Trophoblast cell (in vitro differentiated cells and primary cell): ENCODE measurements around the gene GPR65.

Experiments used
- DNase-seq, 2 donors: peaks; one replicate each; pipeline ENCODE4 v3.0.0-alpha.2; 2016
- H2AFZ ChIP-seq: 2 replicates; pipeline ENCODE4 v1.6.1; 2013; ENCODE audit warnings: low read length, moderate library complexity, mild to moderate bottlenecking; ENCODE audit not compliant: insufficient read depth, poor library complexity
- H2AK5ac ChIP-seq: 2 replicates; pipeline ENCODE4 v1.6.1; 2013; ENCODE audit warnings: mild to moderate bottlenecking, low read length
- H2BK120ac ChIP-seq: 2 replicates; pipeline ENCODE4 v1.6.1; 2013; ENCODE audit warnings: low read length, mild to moderate bottlenecking, moderate library complexity; ENCODE audit not compliant: insufficient read depth, poor library complexity
- H2BK12ac ChIP-seq: 2 replicates; pipeline ENCODE4 v1.6.1; 2013; ENCODE audit warnings: mild to moderate bottlenecking, low read length, moderate library complexity
- H2BK5ac ChIP-seq: 2 replicates; pipeline ENCODE4 v1.6.1; 2013; ENCODE audit warnings: low read length, low read depth, moderate library complexity, mild to moderate bottlenecking; ENCODE audit not compliant: poor library complexity
- H3K14ac ChIP-seq: 2 replicates; pipeline ENCODE4 v1.6.1; 2013; ENCODE audit warnings: mild to moderate bottlenecking, low read length
- H3K18ac ChIP-seq: 2 replicates; pipeline ENCODE4 v1.6.1; 2013; ENCODE audit warnings: mild to moderate bottlenecking, low read length
- H3K23ac ChIP-seq: 2 replicates; pipeline ENCODE4 v1.6.1; 2013; ENCODE audit warnings: low read length
- H3K27ac ChIP-seq: 2 replicates; pipeline ENCODE4 v1.5.1; 2013; ENCODE audit warnings: low read depth, mild to moderate bottlenecking, inconsistent platforms, low read length, moderate library complexity
- H3K27me3 ChIP-seq: 2 replicates; pipeline ENCODE4 v1.6.1; 2013; ENCODE audit warnings: inconsistent platforms, mild to moderate bottlenecking, low read length, moderate library complexity; ENCODE audit not compliant: insufficient read depth
- H3K36me3 ChIP-seq, 2 experiments: 1 replicate in 1 of 2; 2 replicates in 1 of 2; pipeline ENCODE4 v1.6.1; 2013; ENCODE audit warnings: low read length in 2 of 2, mild to moderate bottlenecking in 2 of 2, moderate library complexity in 1 of 2; ENCODE audit not compliant: insufficient read depth in 2 of 2, control insufficient read depth in 1 of 2
- H3K4ac ChIP-seq: 2 replicates; pipeline ENCODE4 v1.6.1; 2013; ENCODE audit warnings: low read depth, mild to moderate bottlenecking, low read length, moderate library complexity
- H3K4me1 ChIP-seq, 2 experiments: 1 replicate in 1 of 2; 2 replicates in 1 of 2; pipeline ENCODE4 v1.6.1; 2013; ENCODE audit warnings: low read length in 2 of 2, mild to moderate bottlenecking in 2 of 2, moderate library complexity in 1 of 2; ENCODE audit not compliant: insufficient read depth in 2 of 2, control insufficient read depth in 1 of 2
- H3K4me2 ChIP-seq: 2 replicates; pipeline ENCODE4 v1.6.1; 2013; ENCODE audit warnings: inconsistent platforms, mild to moderate bottlenecking, low read length, moderate library complexity
- H3K4me3 ChIP-seq: 2 replicates; pipeline ENCODE4 v1.5.1; 2013; ENCODE audit warnings: mild to moderate bottlenecking, low read depth, low read length, inconsistent platforms
- H3K79me1 ChIP-seq: one replicate; pipeline ENCODE4 v1.6.1; 2013; ENCODE audit warnings: low read length
- H3K79me2 ChIP-seq: 2 replicates; pipeline ENCODE4 v1.6.1; 2013; ENCODE audit warnings: low read length, mild to moderate bottlenecking; ENCODE audit not compliant: control insufficient read depth, insufficient read depth, poor library complexity
- H3K9ac ChIP-seq: 2 replicates; pipeline ENCODE4 v1.6.1; 2013; ENCODE audit warnings: mild to moderate bottlenecking, low read length
- H3K9me3 ChIP-seq: 2 replicates; pipeline ENCODE4 v1.6.1; 2013; ENCODE audit warnings: low read depth, mild to moderate bottlenecking, control low read depth, inconsistent platforms, low read length; ENCODE audit not compliant: insufficient read depth
- H4K12ac ChIP-seq: 2 replicates; pipeline ENCODE4 v1.6.1; 2013; ENCODE audit warnings: low read depth, mild to moderate bottlenecking, low read length, moderate library complexity
- H4K8ac ChIP-seq: 2 replicates; pipeline ENCODE4 v1.6.1; 2013; ENCODE audit warnings: low read depth, mild to moderate bottlenecking, low read length, moderate library complexity
- H4K91ac ChIP-seq: one replicate; pipeline ENCODE4 v1.6.1; 2013; ENCODE audit warnings: low read depth, mild to moderate bottlenecking, low read length, moderate library complexity
- WGBS: extraction: QIAGEN DNeasy Blood & Tissue Kit; methylation state at CpG from one replicate; pipeline ENCODE4 v1.1.7; 2013; ENCODE audit warnings: missing lambda C conversion rate; ENCODE audit not compliant: insufficient read length, insufficient coverage; ENCODE audit errors: extremely low coverage; 5-methylcytosine and 5-hydroxymethylcytosine counted together

GPR65 gene

DNA sequence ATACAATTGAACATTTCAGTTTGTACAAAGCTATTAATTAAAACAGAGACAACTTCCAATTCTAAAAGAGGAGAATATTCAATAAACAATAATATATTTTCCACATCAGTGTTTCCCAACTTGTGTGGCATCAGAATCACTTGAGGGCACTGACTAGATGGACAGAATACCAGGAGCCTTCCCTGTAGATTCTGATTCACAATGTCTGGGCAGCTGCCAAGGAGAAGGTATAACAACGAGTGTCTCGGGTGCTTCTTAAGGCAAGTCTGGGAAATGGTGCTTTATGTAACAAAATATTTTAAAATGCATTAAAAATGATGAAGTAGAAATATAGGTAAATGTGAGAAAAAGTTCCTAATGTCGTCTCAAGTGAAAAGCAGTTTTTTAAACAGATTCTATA is 38.1 kb upstream of the GPR65 start:
- Histone ChIP-seq H3K4me3 (no peak overlapping the region), H4K8ac (no peak overlapping the region), H2AK5ac (no peak overlapping the region), H4K91ac (no peak overlapping the region), H3K18ac (no peak overlapping the region), H4K12ac (no peak overlapping the region), H2AFZ (no peak overlapping the region), H3K4me2 (no peak overlapping the region), H3K14ac (no peak overlapping the region), H3K79me1 (no peaks in the 10 kb centered on the region), H3K9ac (no peak overlapping the region), H2BK12ac (no peak overlapping the region), H3K27me3 (no peaks in the 10 kb centered on the region), H2BK120ac (no peak overlapping the region), H3K79me2 (no peaks in the 10 kb centered on the region), H3K9me3 (no peaks in the 10 kb centered on the region), H3K4me1 (no peaks in the 10 kb centered on the region), H3K4ac (no peak overlapping the region), H3K23ac (no peak overlapping the region), H3K27ac (no peak overlapping the region), H2BK5ac (no peak overlapping the region), H3K36me3 (no peaks in the 10 kb centered on the region)
- WGBS, result no CpG with 5 or more reads among the region's 3 CpGs
- DNase-seq, result no peak

DNA sequence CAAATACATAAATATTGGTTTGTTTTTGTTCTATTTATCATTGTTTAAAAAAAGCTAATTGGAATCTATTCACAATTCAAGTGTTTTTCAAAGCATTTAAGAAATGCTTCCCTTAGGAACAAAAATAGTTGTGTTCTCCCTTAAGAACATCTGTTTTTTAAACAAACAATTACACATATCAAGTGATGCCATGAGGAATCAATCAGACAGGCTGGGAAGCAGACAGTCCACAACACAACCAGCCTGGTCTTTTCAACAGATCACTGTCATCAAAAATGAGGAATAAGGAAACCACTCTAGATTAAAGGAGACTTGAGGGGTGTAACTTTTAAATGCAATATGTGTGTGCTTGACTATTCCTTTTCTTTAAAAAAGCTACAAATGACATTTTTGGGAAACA is 37.4 kb upstream of the GPR65 start:
- Histone ChIP-seq H3K4me3 (no peak overlapping the region), H2AK5ac (no peak overlapping the region), H3K23ac (no peak overlapping the region), H3K4me1 (no peaks in the 10 kb centered on the region), H2BK12ac (no peak overlapping the region), H3K9ac (no peak overlapping the region), H4K8ac (no peak overlapping the region), H3K27me3 (no peaks in the 10 kb centered on the region), H3K79me2 (no peaks in the 10 kb centered on the region), H2BK5ac (no peak overlapping the region), H3K9me3 (no peaks in the 10 kb centered on the region), H4K91ac (no peak overlapping the region), H2BK120ac (no peak overlapping the region), H2AFZ (no peak overlapping the region), H3K79me1 (no peaks in the 10 kb centered on the region), H3K36me3 (no peaks in the 10 kb centered on the region), H3K14ac (no peak overlapping the region), H3K18ac (no peak overlapping the region), H3K27ac (no peak overlapping the region), H4K12ac (no peak overlapping the region), H3K4me2 (no peak overlapping the region), H3K4ac (no peak overlapping the region)
- no peak for DNase-seq

DNA sequence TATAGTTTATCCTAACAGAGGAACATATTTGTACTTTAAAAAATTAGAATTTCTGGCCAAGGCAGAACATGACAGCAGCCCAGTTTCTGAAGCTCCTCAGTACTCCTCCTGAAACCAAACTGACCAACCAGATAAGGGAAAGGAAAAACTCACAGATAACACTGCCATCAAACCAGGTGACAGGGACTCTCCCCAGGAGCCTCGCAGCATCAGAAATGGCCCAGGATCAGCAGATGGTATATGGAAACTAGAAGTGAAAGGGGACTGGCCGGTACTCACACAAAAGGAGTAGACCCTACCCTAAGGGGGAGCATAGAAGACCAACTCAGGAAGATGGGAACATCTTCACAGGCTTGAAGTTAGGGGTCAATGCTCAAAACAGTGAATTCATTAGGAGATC is 33.9 kb upstream of the GPR65 start:
- no peaks in the 10 kb centered on the region for H3K4me1 ChIP-seq
- no peak overlapping the region for H2BK120ac ChIP-seq
- no peak overlapping the region for H2BK5ac ChIP-seq
- no peaks in the 10 kb centered on the region for H3K9me3 ChIP-seq
- H2AK5ac ChIP-seq, result no peak overlapping the region
- no peak overlapping the region for H3K4me3 ChIP-seq
- H4K91ac ChIP-seq, result no peak overlapping the region
- no peak overlapping the region for H3K23ac ChIP-seq
- no peak overlapping the region for H3K27ac ChIP-seq
- WGBS, result no CpG with 5 or more reads among the region's 2 CpGs
- no peaks in the 10 kb centered on the region for H3K27me3 ChIP-seq
- no peak overlapping the region for H3K18ac ChIP-seq
- no peak overlapping the region for H3K14ac ChIP-seq
- no peak overlapping the region for H2BK12ac ChIP-seq
- H3K79me1 ChIP-seq, result no peaks in the 10 kb centered on the region
- no peak overlapping the region for H4K8ac ChIP-seq
- H3K79me2 ChIP-seq, result no peaks in the 10 kb centered on the region
- H3K36me3 ChIP-seq, result no peaks in the 10 kb centered on the region
- H3K4me2 ChIP-seq, result no peak overlapping the region
- no peak for DNase-seq
- no peak overlapping the region for H4K12ac ChIP-seq
- H3K9ac ChIP-seq, result no peak overlapping the region
- H2AFZ ChIP-seq, result no peak overlapping the region
- H3K4ac ChIP-seq, result no peak overlapping the region

DNA sequence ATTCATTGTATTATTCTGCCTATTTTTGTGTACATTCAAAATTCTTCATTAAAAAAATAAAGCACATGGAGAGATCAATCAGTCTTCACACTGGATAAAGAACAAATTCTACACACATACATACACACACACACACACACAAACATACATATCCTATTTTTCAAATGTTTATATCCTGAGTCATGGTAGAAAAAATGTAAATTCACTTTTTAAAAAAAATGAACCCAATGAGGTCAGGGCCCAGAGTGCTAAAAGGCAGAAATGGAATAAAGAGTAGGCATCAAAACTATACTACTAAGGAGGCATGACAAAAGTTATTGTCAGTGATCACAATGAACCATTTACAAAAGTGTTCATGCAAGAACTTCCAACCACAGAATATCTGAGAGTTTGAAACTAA is 29.3 kb upstream of the GPR65 start:
- no peak overlapping the region for H2BK120ac ChIP-seq
- H3K9ac ChIP-seq, result no peak overlapping the region
- no peak overlapping the region for H2BK5ac ChIP-seq
- H3K27ac ChIP-seq, result no peak overlapping the region
- no peak overlapping the region for H2BK12ac ChIP-seq
- no peaks in the 10 kb centered on the region for H3K4me1 ChIP-seq
- no peak overlapping the region for H2AFZ ChIP-seq
- no peaks in the 10 kb centered on the region for H3K27me3 ChIP-seq
- H3K4me2 ChIP-seq, result no peak overlapping the region
- H4K8ac ChIP-seq, result no peak overlapping the region
- no peak overlapping the region for H3K23ac ChIP-seq
- DNase-seq, result peak in 1 of 2 donors; percentile 26
- no peak overlapping the region for H3K18ac ChIP-seq
- no peak overlapping the region for H4K91ac ChIP-seq
- no peak overlapping the region for H3K4me3 ChIP-seq
- no peak overlapping the region for H3K14ac ChIP-seq
- no peaks in the 10 kb centered on the region for H3K79me2 ChIP-seq
- H3K4ac ChIP-seq, result no peak overlapping the region
- no peaks in the 10 kb centered on the region for H3K36me3 ChIP-seq
- H3K79me1 ChIP-seq, result no peaks in the 10 kb centered on the region
- no peak overlapping the region for H4K12ac ChIP-seq
- no peak overlapping the region for H2AK5ac ChIP-seq
- no peaks in the 10 kb centered on the region for H3K9me3 ChIP-seq

DNA sequence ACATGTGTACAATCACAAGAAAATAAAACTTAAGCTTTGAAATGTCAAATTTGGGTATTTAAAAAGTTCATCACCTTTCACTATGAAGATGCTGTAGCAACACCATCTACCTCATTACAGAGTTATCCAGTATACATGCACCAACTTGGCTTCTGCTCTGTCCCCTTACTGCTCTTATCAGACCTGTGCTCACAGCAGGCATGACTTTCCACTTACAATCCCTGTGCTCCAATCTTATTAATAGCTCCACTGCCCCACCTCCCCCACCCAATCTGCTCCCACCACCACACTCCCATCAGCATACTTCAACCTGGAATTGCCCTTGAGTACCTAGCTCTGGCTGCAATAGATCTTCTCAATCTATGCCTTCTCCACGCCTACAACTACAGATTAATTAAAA is 25.2 kb upstream of the GPR65 start:
- no peaks in the 10 kb centered on the region for H3K79me2 ChIP-seq
- no peak overlapping the region for H4K91ac ChIP-seq
- H3K27ac ChIP-seq, result no peak overlapping the region
- no peak overlapping the region for H2BK120ac ChIP-seq
- no peak overlapping the region for H2AFZ ChIP-seq
- no peak for DNase-seq
- no peak overlapping the region for H4K8ac ChIP-seq
- no peak overlapping the region for H3K23ac ChIP-seq
- H3K4ac ChIP-seq, result no peak overlapping the region
- H3K36me3 ChIP-seq, result no peaks in the 10 kb centered on the region
- no peak overlapping the region for H3K9ac ChIP-seq
- no peak overlapping the region for H3K14ac ChIP-seq
- no peak overlapping the region for H2BK5ac ChIP-seq
- WGBS, result no CpG with 5 or more reads among the region's 1 CpG
- H4K12ac ChIP-seq, result no peak overlapping the region
- no peaks in the 10 kb centered on the region for H3K9me3 ChIP-seq
- H3K18ac ChIP-seq, result no peak overlapping the region
- no peak overlapping the region for H3K4me2 ChIP-seq
- no peaks in the 10 kb centered on the region for H3K79me1 ChIP-seq
- no peaks in the 10 kb centered on the region for H3K27me3 ChIP-seq
- H2BK12ac ChIP-seq, result no peak overlapping the region
- no peaks in the 10 kb centered on the region for H3K4me1 ChIP-seq
- no peak overlapping the region for H2AK5ac ChIP-seq
- no peak overlapping the region for H3K4me3 ChIP-seq
